B cell (primary cell): ENCODE results near the gene CDX1.

Experiments used
- EZH2 ChIP-seq: IDR thresholded peaks from 2 replicates; pipeline ENCODE4 v1.6.1; 2012; ENCODE audit warnings: borderline replicate concordance, low read depth, mild to moderate bottlenecking, moderate library complexity, low read length; ENCODE audit not compliant: insufficient read depth, poor library complexity, severe bottlenecking
- TF ChIP-seq, protein P1 (sequence below): fragments of 200-600 bp; IDR thresholded peaks from one replicate; pipeline ENCODE4 v1.8.0; 2022; ENCODE audit warnings: antibody characterized with exemption, mild to moderate bottlenecking

DNA sequence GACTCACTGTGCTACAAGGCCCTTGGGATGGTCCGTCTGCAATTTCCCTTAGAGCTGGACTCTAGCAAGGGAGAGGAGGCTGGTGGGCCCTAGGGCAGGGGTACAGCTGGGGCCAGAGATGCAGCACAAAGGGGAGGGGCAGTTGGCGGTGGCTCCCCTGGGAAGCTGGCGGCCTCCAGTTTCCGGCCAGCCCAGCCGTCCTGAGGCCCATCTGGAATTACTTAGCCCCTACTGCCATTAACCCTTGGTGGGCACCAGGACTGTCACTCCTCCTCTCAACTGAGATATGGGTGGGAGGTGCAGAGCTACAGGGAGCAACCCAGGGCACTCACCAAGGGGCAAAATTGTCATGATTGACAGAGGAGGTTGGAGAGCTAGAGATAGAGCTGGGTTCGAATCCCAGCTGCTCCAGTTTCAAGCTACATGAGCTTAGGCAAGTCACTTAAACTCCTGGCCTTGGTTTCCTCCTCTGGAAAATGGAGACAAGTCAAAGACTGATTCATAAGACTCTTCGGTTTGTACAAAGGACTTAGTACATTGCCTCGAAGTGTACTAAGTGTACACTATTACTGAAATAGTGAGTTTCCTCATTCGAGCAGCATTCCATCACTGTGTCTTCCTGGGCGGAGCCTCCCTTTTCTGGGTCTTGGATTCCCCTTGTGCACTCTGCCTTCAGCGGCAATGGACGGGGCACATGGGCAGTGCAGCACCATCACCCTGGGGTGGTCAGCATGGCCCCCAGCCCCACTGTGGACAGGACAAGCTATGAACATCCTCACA lies 8.2 kb upstream of the CDX1 start:
- no peak for TF ChIP-seq EZH2
- TF ChIP-seq, protein P1, sequence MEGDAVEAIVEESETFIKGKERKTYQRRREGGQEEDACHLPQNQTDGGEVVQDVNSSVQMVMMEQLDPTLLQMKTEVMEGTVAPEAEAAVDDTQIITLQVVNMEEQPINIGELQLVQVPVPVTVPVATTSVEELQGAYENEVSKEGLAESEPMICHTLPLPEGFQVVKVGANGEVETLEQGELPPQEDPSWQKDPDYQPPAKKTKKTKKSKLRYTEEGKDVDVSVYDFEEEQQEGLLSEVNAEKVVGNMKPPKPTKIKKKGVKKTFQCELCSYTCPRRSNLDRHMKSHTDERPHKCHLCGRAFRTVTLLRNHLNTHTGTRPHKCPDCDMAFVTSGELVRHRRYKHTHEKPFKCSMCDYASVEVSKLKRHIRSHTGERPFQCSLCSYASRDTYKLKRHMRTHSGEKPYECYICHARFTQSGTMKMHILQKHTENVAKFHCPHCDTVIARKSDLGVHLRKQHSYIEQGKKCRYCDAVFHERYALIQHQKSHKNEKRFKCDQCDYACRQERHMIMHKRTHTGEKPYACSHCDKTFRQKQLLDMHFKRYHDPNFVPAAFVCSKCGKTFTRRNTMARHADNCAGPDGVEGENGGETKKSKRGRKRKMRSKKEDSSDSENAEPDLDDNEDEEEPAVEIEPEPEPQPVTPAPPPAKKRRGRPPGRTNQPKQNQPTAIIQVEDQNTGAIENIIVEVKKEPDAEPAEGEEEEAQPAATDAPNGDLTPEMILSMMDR = no peak
